ENCODE results near the gene CCDC12.

GRCh38 chr3:46910166-46910760 lies 66.3 kb downstream of the CCDC12 start:
- TF ChIP-seq CTCF (IDR thresholded peaks at IDR 0.05; ENCODE audit: low read length) (no peak), EZH2phosphoT487 (IDR thresholded peaks at IDR 0.05; ENCODE audit: low read length) (no peak), EZH2 (optimal IDR thresholded peaks at IDR 0.05; ENCODE audit: low read depth, low read length) (no peak)
